ENCODE data around the gene PUS7L. TPM values are rescaled to one million over a fixed set of nuclear protein-coding genes. Genes with fewer than 3 reads are reported as not detected.
"Not testable (repeated sequence)": the region's sequence is repeated elsewhere in the genome, so short reads cannot be mapped to it uniquely, and the experiment has no call there.

Gene PUS7L
- total RNA-seq, 1 donor from 2014 or later: 3.7 TPM

DNA sequence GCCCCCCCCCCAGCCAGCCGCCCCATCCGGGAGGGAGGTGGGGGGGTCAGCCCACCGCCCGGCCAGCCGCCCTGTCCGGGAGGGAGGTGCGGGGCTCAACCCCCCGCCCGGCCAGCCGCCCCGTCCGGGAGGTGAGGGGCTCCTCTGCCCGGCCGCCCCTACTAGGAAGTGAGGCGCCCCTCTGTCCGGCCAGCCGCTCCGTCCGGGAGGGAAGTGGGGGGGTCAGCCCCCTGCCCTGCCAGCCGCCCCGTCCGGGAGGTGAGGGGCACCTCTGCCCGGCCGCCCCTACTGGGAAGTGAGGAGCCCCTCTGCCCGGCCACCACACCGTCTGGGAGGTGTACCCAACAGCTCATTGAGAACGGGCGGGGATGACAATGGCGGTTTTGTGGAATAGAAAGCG is 73.1 kb downstream of the PUS7L start:
- ATAC-seq (ENCODE audit: poor library complexity); intact Hi-C loops (cut with DNase I); DNase-seq: not testable (repeated sequence)

- intact Hi-C loops (cut with DNase I): no loop called here
Measured at GRCh38 chr12:43676183-43676813, 82.3 kb downstream of the PUS7L start.

GRCh38 chr12:43675048-43675904 is 83.3 kb downstream of the PUS7L start:
- DNase-seq (no peak), ATAC-seq (ENCODE audit: poor library complexity) (no peak)
- intact Hi-C loops (cut with DNase I): no loop called here

More at GRCh38 chr12:43676183-43676813, 82.3 kb downstream of the PUS7L start:
- ATAC-seq (ENCODE audit: poor library complexity): no peak
- no peak for DNase-seq

DNA sequence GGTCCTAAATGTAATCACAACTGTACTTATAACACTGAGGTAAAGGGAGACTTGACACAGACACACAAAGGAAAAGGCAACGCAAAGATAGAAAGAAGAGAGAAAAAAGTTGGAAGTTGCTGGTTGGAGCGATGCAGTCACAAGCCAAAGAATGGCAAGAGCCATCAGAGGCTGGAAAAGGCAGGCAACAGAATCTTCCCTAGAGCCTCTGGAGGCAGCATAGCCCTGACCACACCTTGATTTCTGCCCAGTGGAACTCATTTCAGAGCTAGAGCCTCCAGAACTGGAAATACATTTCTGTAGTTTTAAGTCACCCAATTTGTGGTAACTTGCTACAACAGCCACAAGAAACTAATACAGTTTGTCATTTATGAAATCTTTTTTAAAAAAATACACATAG is 89.2 kb downstream of the PUS7L start:
- ATAC-seq (ENCODE audit: poor library complexity): no peak
- no peak for DNase-seq
- intact Hi-C loops (cut with DNase I): no loop called here

Other genes starting within 250 kb of the PUS7L start
- gene ADAMTS20, start 206.6 kb downstream of the PUS7L start, total RNA-seq: not detected
- 5.3 TPM for gene IRAK4, start 161 bp upstream of the PUS7L start, total RNA-seq
- gene TWF1, start 47.5 kb upstream of the PUS7L start, total RNA-seq: 11.9 TPM
- gene TMEM117, start 77.3 kb upstream of the PUS7L start, total RNA-seq: 5.8 TPM